Measurements from ENCODE around the gene NTMT1. TPM values are rescaled to one million over a fixed set of nuclear protein-coding genes. Genes with fewer than 3 reads are reported as not detected.

NTMT1 gene
- total RNA-seq, 1 experiment from 2014 or later, result 87.1 TPM

DNA sequence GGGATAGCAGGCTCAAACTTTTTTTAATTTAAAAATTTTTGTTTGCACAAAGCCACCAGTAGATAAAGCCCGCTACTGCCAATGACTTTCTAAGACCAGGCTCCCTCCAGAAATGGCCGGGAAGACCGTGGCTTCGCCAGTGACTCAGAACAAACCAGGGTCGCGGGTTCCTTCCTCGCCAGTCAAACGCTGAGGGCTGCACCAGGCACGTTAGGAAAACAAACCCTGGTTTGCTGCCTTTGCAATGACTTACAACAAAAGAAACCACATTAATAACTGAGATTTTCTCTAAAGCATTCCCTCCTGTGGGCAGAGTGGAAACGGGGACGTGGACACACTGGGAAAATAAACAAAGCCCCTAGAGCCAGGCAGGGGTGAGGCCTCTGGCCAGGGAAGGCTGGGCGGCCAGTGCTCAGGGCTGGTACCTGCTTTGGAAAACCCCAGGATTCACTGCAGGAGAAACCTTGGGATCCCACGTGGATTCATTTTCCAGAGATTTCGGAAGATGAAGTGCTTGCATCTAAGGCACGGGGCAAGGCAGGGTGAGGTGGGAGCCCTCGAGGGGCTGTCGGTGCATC lies 43.3 kb downstream of the NTMT1 start:
- no peaks in the 10 kb centered on the region for H3K9me3 ChIP-seq (ENCODE audit: low read depth, low read length, poor library complexity, severe bottlenecking)
- POLR2A ChIA-PET (ENCODE audit: low non-redundant PET), result no interaction called here
- TF ChIP-seq EZH2 (IDR thresholded peaks at IDR 0.05; ENCODE audit: borderline replicate concordance, low read depth, low read length, poor library complexity, severe bottlenecking), result no peak
- TF ChIP-seq, protein P1, sequence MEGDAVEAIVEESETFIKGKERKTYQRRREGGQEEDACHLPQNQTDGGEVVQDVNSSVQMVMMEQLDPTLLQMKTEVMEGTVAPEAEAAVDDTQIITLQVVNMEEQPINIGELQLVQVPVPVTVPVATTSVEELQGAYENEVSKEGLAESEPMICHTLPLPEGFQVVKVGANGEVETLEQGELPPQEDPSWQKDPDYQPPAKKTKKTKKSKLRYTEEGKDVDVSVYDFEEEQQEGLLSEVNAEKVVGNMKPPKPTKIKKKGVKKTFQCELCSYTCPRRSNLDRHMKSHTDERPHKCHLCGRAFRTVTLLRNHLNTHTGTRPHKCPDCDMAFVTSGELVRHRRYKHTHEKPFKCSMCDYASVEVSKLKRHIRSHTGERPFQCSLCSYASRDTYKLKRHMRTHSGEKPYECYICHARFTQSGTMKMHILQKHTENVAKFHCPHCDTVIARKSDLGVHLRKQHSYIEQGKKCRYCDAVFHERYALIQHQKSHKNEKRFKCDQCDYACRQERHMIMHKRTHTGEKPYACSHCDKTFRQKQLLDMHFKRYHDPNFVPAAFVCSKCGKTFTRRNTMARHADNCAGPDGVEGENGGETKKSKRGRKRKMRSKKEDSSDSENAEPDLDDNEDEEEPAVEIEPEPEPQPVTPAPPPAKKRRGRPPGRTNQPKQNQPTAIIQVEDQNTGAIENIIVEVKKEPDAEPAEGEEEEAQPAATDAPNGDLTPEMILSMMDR (conservative IDR thresholded peaks at IDR 0.05; ENCODE audit: low read depth, low read length), result no peak
- CTCF ChIA-PET, result no interaction called here
- H3K27me3 ChIP-seq (replicated peaks; ENCODE audit: insufficient read depth, low read depth, low read length, poor library complexity), result no peaks in the 10 kb centered on the region
- H3K27ac ChIP-seq (ENCODE audit: low read depth, low read length, poor library complexity, severe bottlenecking), result peak overlapping the region; percentile 85
- DNase-seq (ENCODE audit: low spot score), result no peak
- H3K4me1 ChIP-seq (ENCODE audit: insufficient read depth, low read length, poor library complexity, severe bottlenecking), result peaks cover 46% of the 10 kb centered on the region
- BruUV-seq (replicated peaks), result no TSS peak
- intact Hi-C loops (cut with micrococcal nuclease; ENCODE audit: unreplicated experiment), result no loop called here
- no peak overlapping the region for H3K4me3 ChIP-seq (ENCODE audit: low read depth, low read length, poor library complexity, severe bottlenecking)
- H3K36me3 ChIP-seq (ENCODE audit: insufficient read depth, low read length, poor library complexity, severe bottlenecking), result no peaks in the 10 kb centered on the region

DNA sequence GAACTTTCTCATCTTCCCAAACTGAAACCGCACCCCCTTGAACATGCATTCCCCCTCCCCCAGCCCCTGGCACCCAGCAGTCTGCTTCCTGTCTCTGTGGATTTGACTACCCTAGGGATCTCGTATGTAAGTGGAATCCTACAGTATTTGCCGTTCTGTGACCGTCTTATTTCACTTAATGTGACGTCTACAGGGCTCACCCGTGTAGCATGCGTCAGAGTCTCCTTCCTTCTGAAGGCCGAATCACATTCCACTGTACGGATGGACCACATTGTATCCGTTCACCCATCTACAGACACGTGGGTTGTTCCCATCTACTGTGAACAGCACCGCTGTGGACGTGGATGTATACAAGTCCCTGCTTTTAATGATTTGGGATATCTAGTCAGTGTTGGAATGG lies 44.0 kb downstream of the NTMT1 start:
- Histone ChIP-seq H3K27ac (ENCODE audit: low read depth, low read length, poor library complexity, severe bottlenecking) (peak overlapping the region; percentile 85), H3K4me3 (ENCODE audit: low read depth, low read length, poor library complexity, severe bottlenecking) (no peak overlapping the region), H3K27me3 (replicated peaks; ENCODE audit: insufficient read depth, low read depth, low read length, poor library complexity) (no peaks in the 10 kb centered on the region), H3K9me3 (ENCODE audit: low read depth, low read length, poor library complexity, severe bottlenecking) (no peaks in the 10 kb centered on the region), H3K36me3 (ENCODE audit: insufficient read depth, low read length, poor library complexity, severe bottlenecking) (no peaks in the 10 kb centered on the region), H3K4me1 (ENCODE audit: insufficient read depth, low read length, poor library complexity, severe bottlenecking) (peaks cover 43% of the 10 kb centered on the region)
- ChIA-PET POLR2A (ENCODE audit: low non-redundant PET) (no interaction called here), CTCF (no interaction called here)
- DNase-seq (ENCODE audit: low spot score), result peak; percentile 86
- intact Hi-C loops (cut with micrococcal nuclease; ENCODE audit: unreplicated experiment), result no loop called here
- TF ChIP-seq, protein P1 (conservative IDR thresholded peaks at IDR 0.05; ENCODE audit: low read depth, low read length), result no peak
- TF ChIP-seq EZH2 (IDR thresholded peaks at IDR 0.05; ENCODE audit: borderline replicate concordance, low read depth, low read length, poor library complexity, severe bottlenecking), result no peak
- no TSS peak for BruUV-seq (replicated peaks)

DNA sequence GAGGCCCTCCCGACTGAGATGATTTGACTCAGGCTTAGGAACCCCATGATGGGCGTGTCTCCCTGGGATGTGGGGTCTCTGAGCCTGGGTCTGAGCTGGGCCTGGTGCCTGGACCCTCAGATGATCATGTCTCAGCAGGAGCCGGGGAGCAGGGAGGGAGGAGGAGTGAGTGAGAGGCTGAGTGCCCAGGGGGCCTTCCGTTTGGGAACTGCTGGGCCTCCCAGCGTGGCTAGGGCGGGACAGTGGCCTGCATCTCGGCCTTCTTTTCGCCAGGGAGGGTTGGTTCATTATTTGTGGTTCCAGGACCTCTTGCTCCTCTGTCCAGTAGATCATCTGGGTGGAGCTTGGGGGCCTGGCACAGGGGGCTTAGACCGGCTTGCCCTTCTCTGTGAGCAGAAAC lies 45.1 kb downstream of the NTMT1 start:
- peaks cover 42% of the 10 kb centered on the region for H3K4me1 ChIP-seq (ENCODE audit: insufficient read depth, low read length, poor library complexity, severe bottlenecking)
- no peak overlapping the region for H3K4me3 ChIP-seq (ENCODE audit: low read depth, low read length, poor library complexity, severe bottlenecking)
- no peaks in the 10 kb centered on the region for H3K36me3 ChIP-seq (ENCODE audit: insufficient read depth, low read length, poor library complexity, severe bottlenecking)
- ChIA-PET POLR2A (ENCODE audit: low non-redundant PET) (no interaction called here), CTCF (no interaction called here)
- intact Hi-C loops (cut with micrococcal nuclease; ENCODE audit: unreplicated experiment), result no loop called here
- TF ChIP-seq EZH2 (IDR thresholded peaks at IDR 0.05; ENCODE audit: borderline replicate concordance, low read depth, low read length, poor library complexity, severe bottlenecking), result no peak
- peak; percentile 59 for DNase-seq (ENCODE audit: low spot score)
- H3K27me3 ChIP-seq (replicated peaks; ENCODE audit: insufficient read depth, low read depth, low read length, poor library complexity), result no peaks in the 10 kb centered on the region
- no peaks in the 10 kb centered on the region for H3K9me3 ChIP-seq (ENCODE audit: low read depth, low read length, poor library complexity, severe bottlenecking)
- H3K27ac ChIP-seq (ENCODE audit: low read depth, low read length, poor library complexity, severe bottlenecking), result peak overlapping the region; percentile 76
- no TSS peak for BruUV-seq (replicated peaks)

DNA sequence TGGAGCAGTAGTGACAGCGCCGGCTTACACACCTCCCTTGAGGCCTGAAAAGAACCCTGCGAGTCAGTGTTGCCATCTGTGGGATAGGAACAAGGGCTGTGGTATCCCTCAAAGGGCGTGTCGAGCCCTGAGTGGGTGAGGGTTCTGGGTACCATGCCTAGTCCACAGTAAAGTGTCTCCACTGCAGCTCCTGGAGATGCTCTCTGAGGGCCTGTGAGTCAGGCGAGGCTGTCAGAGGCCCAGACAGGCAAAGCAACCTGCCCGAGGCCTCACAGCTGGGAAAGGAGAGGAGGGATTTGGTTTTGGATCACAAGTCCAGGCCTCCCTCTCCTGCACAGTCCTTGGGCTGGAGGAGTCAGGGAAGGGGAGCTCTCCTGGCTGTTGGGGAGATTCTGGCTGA lies 45.6 kb downstream of the NTMT1 start:
- Histone ChIP-seq H3K36me3 (ENCODE audit: insufficient read depth, low read length, poor library complexity, severe bottlenecking) (no peaks in the 10 kb centered on the region), H3K27me3 (replicated peaks; ENCODE audit: insufficient read depth, low read depth, low read length, poor library complexity) (no peaks in the 10 kb centered on the region), H3K9me3 (ENCODE audit: low read depth, low read length, poor library complexity, severe bottlenecking) (no peaks in the 10 kb centered on the region), H3K4me1 (ENCODE audit: insufficient read depth, low read length, poor library complexity, severe bottlenecking) (peaks cover 42% of the 10 kb centered on the region), H3K4me3 (ENCODE audit: low read depth, low read length, poor library complexity, severe bottlenecking) (no peak overlapping the region), H3K27ac (ENCODE audit: low read depth, low read length, poor library complexity, severe bottlenecking) (peak overlapping the region; percentile 76)
- no peak for DNase-seq (ENCODE audit: low spot score)
- ChIA-PET POLR2A (ENCODE audit: low non-redundant PET) (no interaction called here), CTCF (no interaction called here)
- TF ChIP-seq, protein P1 (conservative IDR thresholded peaks at IDR 0.05; ENCODE audit: low read depth, low read length), result no peak
- TF ChIP-seq EZH2 (IDR thresholded peaks at IDR 0.05; ENCODE audit: borderline replicate concordance, low read depth, low read length, poor library complexity, severe bottlenecking), result no peak
- BruUV-seq (replicated peaks), result no TSS peak
- intact Hi-C loops (cut with micrococcal nuclease; ENCODE audit: unreplicated experiment), result no loop called here
